Caco-2 (cell line): ENCODE measurements around the gene OR51M1. TPM values are rescaled to one million over a fixed set of nuclear protein-coding genes. Genes with fewer than 3 reads are reported as not detected.

Source experiments
- BruUV-seq: library from RNA; stranded (reverse); fragments of 400-500 nt; replicated peaks from 2 replicates; lab custom pipeline; 2021; lab: Mats Ljungman, UMichigan
- CTCF ChIA-PET: fragments of 300-600 bp; sonication (Branson Sonifier 250); formaldehyde crosslinking; loops from one replicate; lab custom pipeline; 2022; ENCODE audit warnings: antibody characterized with exemption; lab: Charles Lee
- POLR2A ChIA-PET: fragments of 300-600 bp; sonication (Branson Sonifier 250); formaldehyde crosslinking; loops from one replicate; lab custom pipeline; 2022; ENCODE audit warnings: antibody characterized with exemption; lab: Charles Lee
- DNase-seq, 2 experiments: peaks; one replicate each; pipeline versions ENCODE4 v3.0.0 to v3.0.0-alpha.2; 2020 to 2022
- H3K27me3 ChIP-seq: replicated peaks from 2 replicates; pipeline ENCODE4 v1.6.0; 2011; ENCODE audit warnings: low read length; ENCODE audit not compliant: control insufficient read depth, insufficient read depth
- H3K36me3 ChIP-seq: 2 replicates; pipeline ENCODE4 v1.5.1; 2011; ENCODE audit warnings: low read length; ENCODE audit not compliant: control insufficient read depth, insufficient read depth
- H3K4me1 ChIP-seq: fragments of 250-450 bp; sonication (Bioruptor Pico); 2 replicates; pipeline ENCODE4 v1.5.1; 2020; ENCODE audit warnings: mild to moderate bottlenecking
- H3K4me3 ChIP-seq: 2 replicates; pipeline ENCODE4 v1.5.1; 2011; ENCODE audit warnings: low read depth, mild to moderate bottlenecking, control low read depth, low read length
- H3K9me3 ChIP-seq: fragments of 250-450 bp; sonication (Bioruptor Pico); 2 replicates; pipeline ENCODE4 v1.5.1; 2020; ENCODE audit warnings: mild to moderate bottlenecking, moderate library complexity
- H3K27ac Mint-ChIP-seq: one replicate; pipeline ENCODE4 v1.8.0; 2022; ENCODE audit warnings: mixed read lengths; ENCODE audit not compliant: unreplicated experiment
- H3K27me3 Mint-ChIP-seq: one replicate; pipeline ENCODE4 v1.8.0; 2022; ENCODE audit warnings: mixed read lengths; ENCODE audit not compliant: insufficient read depth, unreplicated experiment
- H3K36me3 Mint-ChIP-seq: one replicate; pipeline ENCODE4 v1.8.0; 2022; ENCODE audit warnings: mild to moderate bottlenecking, mixed read lengths; ENCODE audit not compliant: insufficient read depth, unreplicated experiment
- H3K4me1 Mint-ChIP-seq: one replicate; pipeline ENCODE4 v1.8.0; 2022; ENCODE audit warnings: low read depth, mixed read lengths; ENCODE audit not compliant: unreplicated experiment
- H3K4me3 Mint-ChIP-seq: one replicate; pipeline ENCODE4 v1.8.0; 2022; ENCODE audit warnings: mild to moderate bottlenecking, moderate library complexity, mixed read lengths; ENCODE audit not compliant: unreplicated experiment
- H3K9me3 Mint-ChIP-seq: one replicate; pipeline ENCODE4 v1.8.0; 2022; ENCODE audit warnings: mixed read lengths; ENCODE audit not compliant: unreplicated experiment
- intact Hi-C: fragments of 100-400 bp; cut with micrococcal nuclease; formaldehyde crosslinking; loops from one replicate; pipeline ENCODE4 v1.10.0; 2022; ENCODE audit not compliant: unreplicated experiment
- total RNA-seq: library from RNA; stranded (reverse); gene quantifications from 2 replicates; pipeline ENCODE4 v1.2.3, GENCODE V29; 2022
- TF ChIP-seq, protein P1 (sequence below), 2 experiments: fragments of 200-600 bp in 1 of 2; IDR thresholded peaks; 1 replicate in 1 of 2; 2 replicates in 1 of 2; pipeline versions ENCODE4 v1.5.1 to v1.8.0; 2011 to 2022; ENCODE audit warnings: antibody characterized with exemption in 1 of 2, control low read depth in 1 of 2, inconsistent platforms in 1 of 2, low read depth in 1 of 2, low read length in 1 of 2, mild to moderate bottlenecking in 1 of 2, moderate library complexity in 1 of 2; ENCODE audit not compliant: insufficient read depth in 1 of 2, severe bottlenecking in 1 of 2, unreplicated experiment in 1 of 2

The OR51M1 gene
- total RNA-seq, 1 experiment from 2014 or later, result not detected

DNA sequence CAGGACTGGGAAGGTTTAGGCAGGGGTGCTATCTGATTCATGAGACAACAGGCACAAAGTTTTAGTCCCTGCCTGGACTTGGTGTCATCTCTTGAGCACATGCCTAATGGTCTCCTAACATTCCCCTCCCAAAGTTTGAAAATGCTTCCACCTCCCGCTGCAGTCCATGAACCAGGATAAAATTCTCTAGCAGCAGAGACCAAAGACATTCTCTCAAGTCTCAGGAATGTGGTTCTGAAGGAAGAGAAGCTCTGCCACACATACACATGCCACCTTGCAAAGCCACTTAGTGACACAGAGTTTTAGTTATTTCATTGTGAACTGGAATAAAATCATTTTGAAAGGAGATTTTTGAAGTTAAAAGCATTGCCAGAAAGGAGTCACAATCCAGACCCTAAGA, 16.8 kb upstream of the OR51M1 start:
- ChIA-PET POLR2A (no interaction called here), CTCF (no interaction called here)
- DNase-seq, result no peak
- Mint-ChIP-seq H3K4me3 (no peak overlapping the region), H3K27me3 (peaks cover 10% of the 10 kb centered on the region), H3K4me1 (no peaks in the 10 kb centered on the region), H3K36me3 (no peaks in the 10 kb centered on the region), H3K27ac (no peak overlapping the region), H3K9me3 (no peaks in the 10 kb centered on the region)
- TF ChIP-seq, protein P1, sequence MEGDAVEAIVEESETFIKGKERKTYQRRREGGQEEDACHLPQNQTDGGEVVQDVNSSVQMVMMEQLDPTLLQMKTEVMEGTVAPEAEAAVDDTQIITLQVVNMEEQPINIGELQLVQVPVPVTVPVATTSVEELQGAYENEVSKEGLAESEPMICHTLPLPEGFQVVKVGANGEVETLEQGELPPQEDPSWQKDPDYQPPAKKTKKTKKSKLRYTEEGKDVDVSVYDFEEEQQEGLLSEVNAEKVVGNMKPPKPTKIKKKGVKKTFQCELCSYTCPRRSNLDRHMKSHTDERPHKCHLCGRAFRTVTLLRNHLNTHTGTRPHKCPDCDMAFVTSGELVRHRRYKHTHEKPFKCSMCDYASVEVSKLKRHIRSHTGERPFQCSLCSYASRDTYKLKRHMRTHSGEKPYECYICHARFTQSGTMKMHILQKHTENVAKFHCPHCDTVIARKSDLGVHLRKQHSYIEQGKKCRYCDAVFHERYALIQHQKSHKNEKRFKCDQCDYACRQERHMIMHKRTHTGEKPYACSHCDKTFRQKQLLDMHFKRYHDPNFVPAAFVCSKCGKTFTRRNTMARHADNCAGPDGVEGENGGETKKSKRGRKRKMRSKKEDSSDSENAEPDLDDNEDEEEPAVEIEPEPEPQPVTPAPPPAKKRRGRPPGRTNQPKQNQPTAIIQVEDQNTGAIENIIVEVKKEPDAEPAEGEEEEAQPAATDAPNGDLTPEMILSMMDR (IDR thresholded peaks at IDR 0.05; ENCODE audit: insufficient read depth in 1 of 2, low read depth in 1 of 2, low read length in 1 of 2, severe bottlenecking in 1 of 2, unreplicated experiment in 1 of 2), result no peak
- Histone ChIP-seq H3K27me3 (no peaks in the 10 kb centered on the region), H3K4me1 (no peaks in the 10 kb centered on the region), H3K36me3 (no peaks in the 10 kb centered on the region), H3K4me3 (no peak overlapping the region), H3K9me3 (no peaks in the 10 kb centered on the region)
- intact Hi-C loops, result no loop called here
- no TSS peak for BruUV-seq

DNA sequence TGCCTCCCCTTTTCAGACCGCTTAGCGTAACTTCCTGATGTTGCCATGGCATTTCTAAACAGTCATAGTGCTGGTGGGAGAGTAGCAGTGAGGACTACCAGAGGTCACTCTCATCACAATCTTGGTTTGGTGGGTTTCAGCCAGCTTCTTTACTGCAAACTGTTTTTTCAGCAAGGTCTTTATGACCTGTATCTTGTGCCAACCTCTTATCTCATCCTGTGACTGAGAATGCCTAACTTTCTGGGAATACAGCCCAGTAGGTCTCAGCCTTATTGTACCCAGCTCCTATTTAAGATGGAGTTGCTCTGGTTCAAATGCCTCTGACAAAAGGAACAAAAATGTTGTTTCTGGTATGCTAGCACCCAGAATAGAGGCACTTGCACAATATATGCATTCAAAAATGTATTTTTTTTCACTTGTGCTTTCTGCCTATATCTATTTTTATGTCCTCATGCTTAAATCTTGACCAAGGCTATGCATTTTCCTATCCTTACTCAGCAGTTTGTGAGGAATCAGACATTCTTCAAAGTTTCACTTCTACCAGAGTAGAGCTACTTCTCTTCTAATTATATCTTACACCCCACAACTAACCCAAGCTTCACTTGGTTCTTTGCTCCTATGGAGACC, 16.1 kb upstream of the OR51M1 start:
- no peak for DNase-seq
- H3K4me1 ChIP-seq, result no peaks in the 10 kb centered on the region
- H3K9me3 ChIP-seq, result no peaks in the 10 kb centered on the region
- no TSS peak for BruUV-seq
- H3K36me3 ChIP-seq, result no peaks in the 10 kb centered on the region
- Mint-ChIP-seq H3K27ac (no peak overlapping the region), H3K27me3 (peaks cover 10% of the 10 kb centered on the region), H3K9me3 (no peaks in the 10 kb centered on the region), H3K36me3 (no peaks in the 10 kb centered on the region), H3K4me1 (no peaks in the 10 kb centered on the region), H3K4me3 (no peak overlapping the region)
- intact Hi-C loops, result no loop called here
- no peaks in the 10 kb centered on the region for H3K27me3 ChIP-seq
- CTCF ChIA-PET, result no interaction called here
- POLR2A ChIA-PET, result no interaction called here
- H3K4me3 ChIP-seq, result no peak overlapping the region
- TF ChIP-seq, protein P1 (IDR thresholded peaks at IDR 0.05; ENCODE audit: insufficient read depth in 1 of 2, low read depth in 1 of 2, low read length in 1 of 2, severe bottlenecking in 1 of 2, unreplicated experiment in 1 of 2), result no peak

DNA sequence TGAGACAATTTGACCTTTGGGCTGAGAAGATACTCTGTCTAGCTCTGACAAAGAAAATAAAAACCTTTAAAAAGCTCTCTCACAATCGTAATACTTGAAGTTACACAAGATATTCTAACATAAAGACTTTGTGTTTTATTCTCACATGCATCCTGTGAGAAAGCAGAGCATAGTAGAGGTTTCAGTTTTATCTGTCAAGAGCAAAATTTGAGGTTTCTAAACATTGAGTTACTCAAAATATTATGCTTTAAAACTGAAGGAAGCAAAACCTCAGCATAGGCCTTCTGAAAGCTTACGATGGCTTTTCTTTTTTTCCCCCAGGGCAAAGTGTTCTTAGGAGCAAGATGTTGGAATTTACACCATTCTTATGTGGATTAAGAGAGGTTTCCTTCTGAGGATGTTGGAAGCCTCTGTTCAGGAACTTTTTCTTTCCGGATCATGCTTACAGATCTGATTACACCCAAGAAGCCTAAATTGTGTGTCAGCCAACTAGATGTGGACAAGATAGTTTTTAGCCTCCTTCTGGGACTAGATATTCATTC, 15.0 kb upstream of the OR51M1 start:
- Mint-ChIP-seq H3K27ac (no peak overlapping the region), H3K36me3 (no peaks in the 10 kb centered on the region), H3K9me3 (no peaks in the 10 kb centered on the region), H3K4me1 (no peaks in the 10 kb centered on the region), H3K27me3 (peaks cover 10% of the 10 kb centered on the region), H3K4me3 (no peak overlapping the region)
- H3K4me3 ChIP-seq, result no peak overlapping the region
- H3K9me3 ChIP-seq, result no peaks in the 10 kb centered on the region
- H3K4me1 ChIP-seq, result no peaks in the 10 kb centered on the region
- ChIA-PET CTCF (no interaction called here), POLR2A (no interaction called here)
- no peaks in the 10 kb centered on the region for H3K27me3 ChIP-seq
- TF ChIP-seq, protein P1 (IDR thresholded peaks at IDR 0.05; ENCODE audit: insufficient read depth in 1 of 2, low read depth in 1 of 2, low read length in 1 of 2, severe bottlenecking in 1 of 2, unreplicated experiment in 1 of 2), result no peak
- DNase-seq, result no peak
- intact Hi-C loops, result no loop called here
- BruUV-seq, result no TSS peak
- no peaks in the 10 kb centered on the region for H3K36me3 ChIP-seq
